Spleen (tissue), 7 donors: ENCODE measurements around the gene TRIM38.

ENCODE experiments used
- CTCF ChIP-seq, 11 experiments: fragments of 200-600 bp in 7 of 11; fragments of 450-650 bp in 4 of 11; sonication (generic) in 4 of 11; IDR thresholded peaks in 8 of 11; conservative IDR thresholded peaks in 3 of 11; 1 replicate in 7 of 11; 2 replicates in 4 of 11; pipeline versions ENCODE4 v1.4.0 to v1.8.0; 2016 to 2021; ENCODE audit warnings: antibody characterized with exemption in 11 of 11, inconsistent platforms in 4 of 11, mild to moderate bottlenecking in 1 of 11
- POLR2A ChIP-seq, 3 donors: fragments of 450-650 bp; IDR thresholded peaks; one replicate each; pipeline ENCODE4 v1.5.1; 2017; ENCODE audit warnings: antibody characterized with exemption in 3 of 3, mild to moderate bottlenecking in 1 of 3
- POLR2AphosphoS5 ChIP-seq, 3 donors: sonication (generic); formaldehyde crosslinking; IDR thresholded peaks; one replicate each; pipeline ENCODE4 v1.5.1; 2017; ENCODE audit warnings: antibody characterized with exemption in 3 of 3
- donor health status: DM: no; HTN: no; CAD: no; lungs with moderate emphysema.
- donor health status: DM: no; HTN: no; CAD: no.
- donor health status: DM: no; HTN: no; CAD: no.

GRCh38 chr6:25939593-25939992, 23.0 kb upstream of the TRIM38 start:
- TF ChIP-seq CTCF (IDR thresholded peaks at IDR 0.05 in 8 of 11, conservative IDR thresholded peaks at IDR 0.05 in 3 of 11): no peak
- TF ChIP-seq POLR2AphosphoS5 (IDR thresholded peaks at IDR 0.05): no peak
- TF ChIP-seq POLR2A (IDR thresholded peaks at IDR 0.05): no peak
